ENCODE results near the gene TMEM151B.
"Not testable (repeated sequence)": the region's sequence is repeated elsewhere in the genome, so short reads cannot be mapped to it uniquely, and the experiment has no call there.

The TMEM151B gene

DNA sequence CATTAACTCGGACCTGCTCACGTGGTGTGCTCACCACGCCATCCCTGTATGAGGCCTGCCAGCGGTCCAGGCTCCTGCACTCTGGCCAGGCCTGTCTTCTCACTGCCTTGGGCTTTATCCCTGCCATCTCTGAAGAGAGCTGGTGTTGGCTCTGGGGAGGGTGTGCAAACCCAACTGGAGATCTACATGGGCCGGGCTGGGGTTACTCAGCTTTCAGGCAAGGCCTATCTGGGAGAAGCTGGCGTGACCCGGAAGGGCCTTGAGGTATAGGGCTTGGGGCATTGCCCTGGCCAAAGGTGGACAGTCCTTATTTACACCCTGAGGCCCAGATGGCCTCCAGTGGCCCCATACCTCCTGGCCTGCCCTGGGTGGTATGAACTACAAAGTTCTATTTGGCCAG lies 41.8 kb upstream of the TMEM151B start:
- no peak for DNase-seq (ENCODE audit: low read depth in 2 of 2)
- H3K4me3 ChIP-seq (replicated peaks in 1 of 2; ENCODE audit: low read depth in 2 of 2, low read length in 2 of 2): no peak overlapping the region
- TF ChIP-seq, protein P1, sequence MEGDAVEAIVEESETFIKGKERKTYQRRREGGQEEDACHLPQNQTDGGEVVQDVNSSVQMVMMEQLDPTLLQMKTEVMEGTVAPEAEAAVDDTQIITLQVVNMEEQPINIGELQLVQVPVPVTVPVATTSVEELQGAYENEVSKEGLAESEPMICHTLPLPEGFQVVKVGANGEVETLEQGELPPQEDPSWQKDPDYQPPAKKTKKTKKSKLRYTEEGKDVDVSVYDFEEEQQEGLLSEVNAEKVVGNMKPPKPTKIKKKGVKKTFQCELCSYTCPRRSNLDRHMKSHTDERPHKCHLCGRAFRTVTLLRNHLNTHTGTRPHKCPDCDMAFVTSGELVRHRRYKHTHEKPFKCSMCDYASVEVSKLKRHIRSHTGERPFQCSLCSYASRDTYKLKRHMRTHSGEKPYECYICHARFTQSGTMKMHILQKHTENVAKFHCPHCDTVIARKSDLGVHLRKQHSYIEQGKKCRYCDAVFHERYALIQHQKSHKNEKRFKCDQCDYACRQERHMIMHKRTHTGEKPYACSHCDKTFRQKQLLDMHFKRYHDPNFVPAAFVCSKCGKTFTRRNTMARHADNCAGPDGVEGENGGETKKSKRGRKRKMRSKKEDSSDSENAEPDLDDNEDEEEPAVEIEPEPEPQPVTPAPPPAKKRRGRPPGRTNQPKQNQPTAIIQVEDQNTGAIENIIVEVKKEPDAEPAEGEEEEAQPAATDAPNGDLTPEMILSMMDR (IDR thresholded peaks at IDR 0.05; ENCODE audit: low read depth, low read length): no peak

DNA sequence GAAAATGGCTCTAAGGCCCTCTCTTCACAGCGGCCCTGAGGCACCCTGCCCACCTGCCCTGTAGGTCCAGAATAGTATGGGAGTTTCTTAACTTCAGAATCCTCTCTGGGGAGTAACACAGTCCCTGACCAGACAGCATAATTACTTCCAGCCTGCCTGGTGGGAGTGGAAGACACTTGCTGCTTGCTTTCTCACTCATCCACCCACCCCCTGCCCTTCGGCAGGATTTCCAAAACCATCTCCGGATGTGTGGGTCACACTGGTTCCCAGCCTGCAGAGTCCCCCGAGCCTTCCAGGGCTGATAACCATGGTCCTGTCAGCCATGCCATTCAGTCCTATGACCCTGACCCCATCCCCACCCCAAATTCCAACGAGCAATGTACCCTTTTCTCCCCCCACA lies 41.4 kb upstream of the TMEM151B start:
- no peak for DNase-seq (ENCODE audit: low read depth in 2 of 2)
- TF ChIP-seq, protein P1 (IDR thresholded peaks at IDR 0.05; ENCODE audit: low read depth, low read length): no peak

GRCh38 chr6:44229376-44230033 lies 40.7 kb upstream of the TMEM151B start:
- no peak overlapping the region for H3K4me3 ChIP-seq (replicated peaks in 1 of 2; ENCODE audit: low read depth in 2 of 2, low read length in 2 of 2)
- TF ChIP-seq, protein P1 (IDR thresholded peaks at IDR 0.05; ENCODE audit: low read depth, low read length): no peak
- DNase-seq (ENCODE audit: low read depth in 2 of 2): no peak

More for the DNA sequence above, 41.4 kb upstream of the TMEM151B start:
- no peak overlapping the region for H3K4me3 ChIP-seq (replicated peaks in 1 of 2; ENCODE audit: low read depth in 2 of 2, low read length in 2 of 2)

GRCh38 chr6:44230034-44230675 lies 40.1 kb upstream of the TMEM151B start:
- TF ChIP-seq, protein P1 (IDR thresholded peaks at IDR 0.05; ENCODE audit: low read depth, low read length): no peak
- DNase-seq (ENCODE audit: low read depth in 2 of 2): no peak
- no peak overlapping the region for H3K4me3 ChIP-seq (replicated peaks in 1 of 2; ENCODE audit: low read depth in 2 of 2, low read length in 2 of 2)

GRCh38 chr6:44231426-44231825 lies 38.8 kb upstream of the TMEM151B start:
- H3K4me3 ChIP-seq (replicated peaks in 1 of 2; ENCODE audit: low read depth in 2 of 2, low read length in 2 of 2); DNase-seq (ENCODE audit: low read depth in 2 of 2): not testable (repeated sequence)

- H3K4me3 ChIP-seq (replicated peaks in 1 of 2; ENCODE audit: low read depth in 2 of 2, low read length in 2 of 2): no peak overlapping the region
- DNase-seq (ENCODE audit: low read depth in 2 of 2): no peak
- TF ChIP-seq, protein P1 (IDR thresholded peaks at IDR 0.05; ENCODE audit: low read depth, low read length): no peak
Observed at GRCh38 chr6:44232676-44233566, 37.3 kb upstream of the TMEM151B start.

- TF ChIP-seq, protein P1 (IDR thresholded peaks at IDR 0.05; ENCODE audit: low read depth, low read length): no peak
- DNase-seq (ENCODE audit: low read depth in 2 of 2): no peak
- no peak overlapping the region for H3K4me3 ChIP-seq (replicated peaks in 1 of 2; ENCODE audit: low read depth in 2 of 2, low read length in 2 of 2)
Observed at GRCh38 chr6:44233567-44234100, 36.6 kb upstream of the TMEM151B start.
